CD4-positive, CD25-positive, alpha-beta regulatory T cell (primary cell): Measurements from ENCODE around the gene RSPH6A. TPM values are rescaled to one million over a fixed set of nuclear protein-coding genes. Genes with fewer than 3 reads are reported as not detected.

Experiments
- ATAC-seq, 2 donors: fragments of 150-1000 bp; cut with Tn5 transposase; one replicate each; pipeline ENCODE4 v1.10.0; 2021; ENCODE audit warnings: low read depth in 2 of 2, moderate number of reproducible peaks in 2 of 2, moderate library complexity in 1 of 2
- DNase-seq, 3 donors: peaks; one replicate each; pipeline versions ENCODE4 v3.0.0 to v3.0.0-alpha.2; 2012 to 2022; ENCODE audit warnings: mixed read lengths in 1 of 3
- H3K27ac ChIP-seq: one replicate; pipeline ENCODE4 v1.7.0; 2013; ENCODE audit warnings: mild to moderate bottlenecking, low read length; ENCODE audit not compliant: insufficient read depth, poor library complexity, severe bottlenecking
- H3K27me3 ChIP-seq: one replicate; pipeline ENCODE4 v1.7.0; 2013; ENCODE audit warnings: low read length; ENCODE audit not compliant: control insufficient read depth, insufficient read depth
- H3K36me3 ChIP-seq: one replicate; pipeline ENCODE4 v1.7.0; 2013; ENCODE audit warnings: mild to moderate bottlenecking, low read length, moderate library complexity; ENCODE audit not compliant: control insufficient read depth, insufficient read depth
- H3K4me1 ChIP-seq: 2 replicates; pipeline ENCODE4 v1.7.0; 2013; ENCODE audit warnings: mild to moderate bottlenecking, low read length; ENCODE audit not compliant: insufficient read depth, control insufficient read depth, poor library complexity, severe bottlenecking
- H3K4me3 ChIP-seq: one replicate; pipeline ENCODE4 v1.7.0; 2013; ENCODE audit warnings: low read depth, mild to moderate bottlenecking, low read length, moderate library complexity
- H3K9me3 ChIP-seq, 2 experiments: 1 replicate in 1 of 2; 2 replicates in 1 of 2; pipeline ENCODE4 v1.7.0; 2013; ENCODE audit warnings: low read length in 2 of 2, mild to moderate bottlenecking in 1 of 2, moderate library complexity in 1 of 2; ENCODE audit not compliant: control insufficient read depth in 2 of 2
- H3K27ac Mint-ChIP-seq, 3 donors: one replicate each; pipeline ENCODE4 v1.8.0; 2020 to 2022; ENCODE audit warnings: mild to moderate bottlenecking in 3 of 3, mixed read lengths in 3 of 3, moderate library complexity in 2 of 3
- H3K27me3 Mint-ChIP-seq: one replicate; pipeline ENCODE4 v1.8.0; 2022; ENCODE audit warnings: mild to moderate bottlenecking, mixed read lengths
- H3K36me3 Mint-ChIP-seq: one replicate; pipeline ENCODE4 v1.8.0; 2020; ENCODE audit warnings: mixed read lengths
- H3K4me1 Mint-ChIP-seq, 4 donors: one replicate each; pipeline ENCODE4 v1.8.0; 2020 to 2022; ENCODE audit warnings: mixed read lengths in 4 of 4, mild to moderate bottlenecking in 1 of 4
- H3K4me3 Mint-ChIP-seq, 4 donors: one replicate each; pipeline ENCODE4 v1.8.0; 2020 to 2022; ENCODE audit warnings: mild to moderate bottlenecking in 4 of 4, mixed read lengths in 4 of 4, moderate library complexity in 3 of 4
- H3K9me3 Mint-ChIP-seq, 7 donors: one replicate each; pipeline ENCODE4 v1.8.0; 2020 to 2022; ENCODE audit warnings: mixed read lengths in 7 of 7, mild to moderate bottlenecking in 3 of 7, moderate library complexity in 2 of 7
- polyA plus RNA-seq, 4 donors: library from polyadenylated mRNA; unstranded; fragments of 300-500 nt; fragmentation: Illumina TruSeq; gene quantifications; one replicate each; pipeline ENCODE4 v1.2.3, GENCODE V29; 2021
- total RNA-seq: library from RNA; stranded (reverse); gene quantifications from one replicate; pipeline ENCODE4 v1.2.3, GENCODE V29; 2022

RSPH6A gene
- total and polyA plus RNA-seq, 5 donors from 2014 or later, result 0.20 TPM; not detected in 4

DNA sequence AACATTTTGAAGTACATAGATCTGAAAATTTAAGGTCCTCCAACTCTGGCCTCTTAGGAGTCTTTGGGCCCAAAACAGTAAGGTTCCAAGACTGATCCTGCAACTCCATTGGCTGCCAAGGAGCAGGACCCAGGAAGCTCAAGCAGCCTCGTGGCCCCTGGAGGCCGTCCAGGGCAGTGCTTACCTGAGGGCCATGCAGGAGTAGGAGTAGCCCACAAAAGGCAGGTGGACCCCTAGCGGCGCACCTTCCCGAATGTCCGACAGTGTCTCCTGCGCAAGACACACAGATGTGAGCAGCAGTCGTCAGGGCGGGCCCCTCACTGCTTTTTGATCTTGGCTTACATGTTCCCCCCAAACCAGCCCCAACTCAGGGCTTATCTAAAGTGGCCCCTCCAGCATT is 40.3 kb downstream of the RSPH6A start:
- Histone ChIP-seq H3K9me3 (no peaks in the 10 kb centered on the region), H3K27ac (no peak overlapping the region), H3K4me3 (no peak overlapping the region), H3K27me3 (no peaks in the 10 kb centered on the region), H3K4me1 (peaks cover 28% of the 10 kb centered on the region), H3K36me3 (peaks cover 4% of the 10 kb centered on the region)
- peaks cover 9% of the 10 kb centered on the region for H3K36me3 Mint-ChIP-seq
- no peaks in the 10 kb centered on the region for H3K9me3 Mint-ChIP-seq
- H3K27me3 Mint-ChIP-seq, result peaks cover 7% of the 10 kb centered on the region
- ATAC-seq, result no peak
- H3K4me3 Mint-ChIP-seq, result no peak overlapping the region
- H3K4me1 Mint-ChIP-seq, result peaks cover 0 to 40% (median 15%) of the 10 kb centered on the region in 4 donors
- peak overlapping the region in 1 of 3 donors; percentile 20 for H3K27ac Mint-ChIP-seq
- no peak for DNase-seq

DNA sequence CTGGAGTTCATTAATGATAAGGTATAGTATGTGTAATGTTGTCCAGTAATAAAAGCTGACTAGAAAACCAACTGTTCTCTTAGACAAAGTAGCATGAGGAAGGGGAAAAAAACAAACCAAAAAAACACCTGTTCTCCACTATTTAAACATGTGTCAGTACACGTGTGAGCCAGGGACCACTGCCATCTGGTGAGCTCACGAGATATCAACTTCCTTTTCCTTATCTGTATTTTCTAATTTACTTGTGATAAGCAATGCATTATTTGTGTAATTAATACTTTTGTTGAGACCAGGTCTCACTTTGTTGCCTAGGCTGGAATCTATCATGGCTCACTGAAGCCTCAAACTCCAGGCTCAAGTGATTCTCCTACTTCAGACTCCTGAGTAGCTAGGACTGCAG is 41.7 kb downstream of the RSPH6A start:
- H3K27me3 Mint-ChIP-seq, result peaks cover 14% of the 10 kb centered on the region
- H3K4me1 ChIP-seq, result peaks cover 22% of the 10 kb centered on the region
- no peak for ATAC-seq
- H3K9me3 ChIP-seq, result no peaks in the 10 kb centered on the region
- no peaks in the 10 kb centered on the region for H3K9me3 Mint-ChIP-seq
- peaks cover 0 to 32% (median 10%) of the 10 kb centered on the region in 4 donors for H3K4me1 Mint-ChIP-seq
- H3K4me3 Mint-ChIP-seq, result no peak overlapping the region
- H3K36me3 ChIP-seq, result peaks cover 4% of the 10 kb centered on the region
- peaks cover 5% of the 10 kb centered on the region for H3K36me3 Mint-ChIP-seq
- no peak overlapping the region for H3K4me3 ChIP-seq
- no peak for DNase-seq
- no peaks in the 10 kb centered on the region for H3K27me3 ChIP-seq
- H3K27ac Mint-ChIP-seq, result no peak overlapping the region
- no peak overlapping the region for H3K27ac ChIP-seq

- Mint-ChIP-seq H3K27ac (no peak overlapping the region), H3K4me1 (peaks cover 0 to 29% (median 10%) of the 10 kb centered on the region in 4 donors), H3K9me3 (no peaks in the 10 kb centered on the region), H3K36me3 (peaks cover 5% of the 10 kb centered on the region), H3K27me3 (peaks cover 14% of the 10 kb centered on the region), H3K4me3 (no peak overlapping the region)
- peaks cover 4% of the 10 kb centered on the region for H3K36me3 ChIP-seq
- no peaks in the 10 kb centered on the region for H3K9me3 ChIP-seq
- no peak overlapping the region for H3K27ac ChIP-seq
- no peak overlapping the region for H3K4me3 ChIP-seq
- H3K27me3 ChIP-seq, result no peaks in the 10 kb centered on the region
- DNase-seq, result no peak
- no peak for ATAC-seq
- H3K4me1 ChIP-seq, result peaks cover 25% of the 10 kb centered on the region
These were observed 42.2 kb downstream of the RSPH6A start for GRCh38 chr19:45772912-45773311.

- DNase-seq (no peak), ATAC-seq (no peak)
- peaks cover 4% of the 10 kb centered on the region for H3K36me3 ChIP-seq
- peak overlapping the region in 2 of 3 donors; percentile 8 to 70 for H3K27ac Mint-ChIP-seq
- H3K27ac ChIP-seq, result no peak overlapping the region
- peaks cover 0 to 29% (median 10%) of the 10 kb centered on the region in 4 donors for H3K4me1 Mint-ChIP-seq
- peak overlapping the region; percentile 30 to 95 (median 52) for H3K4me3 Mint-ChIP-seq
- H3K27me3 Mint-ChIP-seq, result peaks cover 14% of the 10 kb centered on the region
- H3K4me3 ChIP-seq, result no peak overlapping the region
- H3K9me3 Mint-ChIP-seq, result no peaks in the 10 kb centered on the region
- H3K4me1 ChIP-seq, result peaks cover 30% of the 10 kb centered on the region
- H3K36me3 Mint-ChIP-seq, result peaks cover 5% of the 10 kb centered on the region
- H3K9me3 ChIP-seq, result no peaks in the 10 kb centered on the region
- no peaks in the 10 kb centered on the region for H3K27me3 ChIP-seq
These were observed 42.8 kb downstream of the RSPH6A start for GRCh38 chr19:45772130-45772840.

- H3K4me3 ChIP-seq, result no peak overlapping the region
- Mint-ChIP-seq H3K27me3 (peaks cover 14% of the 10 kb centered on the region), H3K27ac (peak overlapping the region in 2 of 3 donors; percentile 60 to 76), H3K4me1 (peaks cover 0 to 29% (median 10%) of the 10 kb centered on the region in 4 donors), H3K9me3 (no peaks in the 10 kb centered on the region), H3K36me3 (no peaks in the 10 kb centered on the region), H3K4me3 (peak overlapping the region in 3 of 4 donors; percentile 41 to 95 (median 56))
- no peaks in the 10 kb centered on the region for H3K9me3 ChIP-seq
- no peaks in the 10 kb centered on the region for H3K27me3 ChIP-seq
- H3K27ac ChIP-seq, result peak overlapping the region; percentile 81
- peaks cover 30% of the 10 kb centered on the region for H3K4me1 ChIP-seq
- no peak for DNase-seq
- no peaks in the 10 kb centered on the region for H3K36me3 ChIP-seq
- no peak for ATAC-seq
These were observed 43.7 kb downstream of the RSPH6A start for GRCh38 chr19:45771311-45771933.

- ATAC-seq (peak; percentile 73 to 76), DNase-seq (peak; percentile 87 to 96 (median 94))
- H3K36me3 Mint-ChIP-seq, result no peaks in the 10 kb centered on the region
- Histone ChIP-seq H3K4me3 (peak overlapping the region; percentile 45), H3K27me3 (no peaks in the 10 kb centered on the region), H3K9me3 (no peaks in the 10 kb centered on the region), H3K27ac (peak overlapping the region; percentile 81), H3K4me1 (peaks cover 30% of the 10 kb centered on the region), H3K36me3 (no peaks in the 10 kb centered on the region)
- peaks cover 14% of the 10 kb centered on the region for H3K27me3 Mint-ChIP-seq
- no peaks in the 10 kb centered on the region for H3K9me3 Mint-ChIP-seq
- peak overlapping the region; percentile 76 to 92 (median 91) for H3K27ac Mint-ChIP-seq
- H3K4me3 Mint-ChIP-seq, result peak overlapping the region; percentile 87 to 96 (median 92)
- peaks cover 0 to 29% (median 10%) of the 10 kb centered on the region in 4 donors for H3K4me1 Mint-ChIP-seq
These were observed 44.7 kb downstream of the RSPH6A start for GRCh38 chr19:45770192-45771101.

- Mint-ChIP-seq H3K27ac (peak overlapping the region; percentile 86 to 92 (median 91)), H3K4me3 (peak overlapping the region; percentile 87 to 96 (median 92)), H3K27me3 (peaks cover 14% of the 10 kb centered on the region), H3K9me3 (no peaks in the 10 kb centered on the region), H3K4me1 (peaks cover 0 to 28% (median 10%) of the 10 kb centered on the region in 4 donors), H3K36me3 (no peaks in the 10 kb centered on the region)
- DNase-seq (peak; percentile 48 to 85 (median 72)), ATAC-seq (peak; percentile 26 to 28)
- no peaks in the 10 kb centered on the region for H3K9me3 ChIP-seq
- H3K27me3 ChIP-seq, result no peaks in the 10 kb centered on the region
- peak overlapping the region; percentile 81 for H3K27ac ChIP-seq
- H3K4me1 ChIP-seq, result peaks cover 30% of the 10 kb centered on the region
- no peaks in the 10 kb centered on the region for H3K36me3 ChIP-seq
- H3K4me3 ChIP-seq, result peak overlapping the region; percentile 45
These were observed 45.3 kb downstream of the RSPH6A start for GRCh38 chr19:45769821-45770191.
